IPS-15b (cell line): ENCODE data around the gene PPL.
A peak's percentile ranks its signal among the peaks of the same experiment; 100 is the strongest.
"Not testable (repeated sequence)": the region's sequence is repeated elsewhere in the genome, so short reads cannot be mapped to it uniquely, and the experiment has no call there.

ENCODE experiments used
- H3K27me3 ChIP-seq: one replicate; pipeline ENCODE4 v1.6.1; 2013; ENCODE audit warnings: low read length; ENCODE audit not compliant: control insufficient read depth, insufficient read depth
- H3K36me3 ChIP-seq: one replicate; pipeline ENCODE4 v1.6.1; 2013; ENCODE audit warnings: low read length; ENCODE audit not compliant: control insufficient read depth, insufficient read depth
- H3K4me1 ChIP-seq: one replicate; pipeline ENCODE4 v1.6.1; 2013; ENCODE audit warnings: mild to moderate bottlenecking, low read length; ENCODE audit not compliant: control insufficient read depth, insufficient read depth
- H3K4me3 ChIP-seq: one replicate; pipeline ENCODE4 v1.5.1; 2013; ENCODE audit warnings: low read depth, low read length
- H3K9ac ChIP-seq: one replicate; pipeline ENCODE4 v1.6.1; 2013; ENCODE audit warnings: low read depth, mild to moderate bottlenecking, low read length
- H3K9me3 ChIP-seq: one replicate; pipeline ENCODE4 v1.6.1; 2013; ENCODE audit warnings: mild to moderate bottlenecking, low read length; ENCODE audit not compliant: control insufficient read depth, insufficient read depth

Gene PPL

DNA sequence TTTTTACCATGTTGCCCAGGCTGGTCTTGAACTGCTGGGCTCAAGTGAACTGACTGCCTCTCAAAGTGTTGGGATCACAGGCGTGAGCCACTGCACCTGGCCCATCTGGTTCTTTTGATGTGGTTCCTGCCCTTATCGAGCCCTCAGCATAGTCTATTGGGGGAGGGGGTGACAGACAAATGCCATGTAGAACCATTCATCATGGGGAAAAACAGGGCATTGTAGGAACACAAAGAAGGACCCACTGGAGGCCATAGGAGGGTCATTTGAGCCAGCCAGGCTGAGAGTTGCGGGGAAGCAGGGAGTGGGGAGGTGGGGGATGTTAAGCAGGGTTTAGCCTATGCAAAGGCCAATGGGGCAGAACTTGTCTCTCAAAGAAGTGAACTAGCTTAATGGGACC lies 33.1 kb upstream of the PPL start:
- no peaks in the 10 kb centered on the region for H3K36me3 ChIP-seq
- H3K27me3 ChIP-seq = no peaks in the 10 kb centered on the region
- peaks cover 21% of the 10 kb centered on the region for H3K4me1 ChIP-seq
- no peak overlapping the region for H3K9ac ChIP-seq
- H3K4me3 ChIP-seq = no peak overlapping the region
- H3K9me3 ChIP-seq = no peaks in the 10 kb centered on the region

DNA sequence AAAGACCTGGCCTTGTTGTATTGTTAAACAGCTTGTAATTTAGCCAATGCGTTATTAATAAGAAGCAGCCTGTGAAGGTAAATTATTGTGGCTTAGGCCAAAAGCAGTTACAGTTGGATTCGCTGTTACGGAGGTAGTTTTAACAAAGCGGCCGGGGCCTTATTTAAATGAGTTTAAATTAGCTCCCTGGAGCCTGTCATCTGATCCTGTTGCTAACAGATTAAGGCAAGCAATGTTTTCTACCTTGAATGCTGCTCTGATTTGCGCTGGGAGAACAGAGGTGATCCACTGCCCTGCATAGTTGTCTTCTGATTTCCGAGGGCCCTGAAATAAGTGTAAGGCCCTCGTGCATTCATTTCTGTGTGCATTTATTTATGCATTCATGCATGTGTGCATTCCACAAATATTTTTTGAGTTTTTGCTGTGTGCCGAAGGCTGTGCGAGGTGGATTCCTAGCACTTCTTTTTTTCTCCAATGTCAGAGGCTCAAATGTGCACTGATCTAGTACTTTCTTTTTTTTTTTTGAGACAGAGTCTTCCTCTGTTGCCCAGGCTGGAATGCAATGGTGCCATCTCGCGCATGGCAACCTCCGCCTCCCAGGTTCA lies 32.0 kb upstream of the PPL start:
- Histone ChIP-seq H3K9ac (no peak overlapping the region), H3K4me3 (peak overlapping the region; percentile 1), H3K9me3 (no peaks in the 10 kb centered on the region), H3K4me1 (peaks cover 21% of the 10 kb centered on the region), H3K36me3 (no peaks in the 10 kb centered on the region), H3K27me3 (no peaks in the 10 kb centered on the region)

DNA sequence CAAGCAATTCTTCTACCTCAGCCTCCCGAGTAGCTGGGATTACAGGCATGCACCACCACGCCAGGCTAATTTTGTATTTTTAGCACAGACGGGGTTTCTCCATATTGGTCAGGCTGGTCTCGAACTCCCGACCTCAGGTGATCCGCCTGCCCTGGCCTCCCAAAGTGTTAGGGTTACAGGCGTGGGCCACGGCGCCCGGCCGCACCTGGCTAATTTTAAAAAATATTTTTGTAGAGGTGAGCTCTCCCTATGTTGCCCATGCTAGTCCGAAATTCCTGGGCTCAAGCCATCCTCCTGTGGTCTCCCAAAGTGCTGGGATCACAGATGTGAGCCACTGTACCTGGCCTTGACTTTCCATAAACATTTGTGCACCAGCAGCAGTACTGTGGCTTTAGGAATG lies 31.3 kb upstream of the PPL start:
- Histone ChIP-seq H3K9ac (peak overlapping the region; percentile 14), H3K4me1 (peaks cover 21% of the 10 kb centered on the region), H3K4me3 (peak overlapping the region; percentile 1)
- not testable (repeated sequence) for H3K36me3 ChIP-seq, H3K27me3 ChIP-seq, H3K9me3 ChIP-seq

DNA sequence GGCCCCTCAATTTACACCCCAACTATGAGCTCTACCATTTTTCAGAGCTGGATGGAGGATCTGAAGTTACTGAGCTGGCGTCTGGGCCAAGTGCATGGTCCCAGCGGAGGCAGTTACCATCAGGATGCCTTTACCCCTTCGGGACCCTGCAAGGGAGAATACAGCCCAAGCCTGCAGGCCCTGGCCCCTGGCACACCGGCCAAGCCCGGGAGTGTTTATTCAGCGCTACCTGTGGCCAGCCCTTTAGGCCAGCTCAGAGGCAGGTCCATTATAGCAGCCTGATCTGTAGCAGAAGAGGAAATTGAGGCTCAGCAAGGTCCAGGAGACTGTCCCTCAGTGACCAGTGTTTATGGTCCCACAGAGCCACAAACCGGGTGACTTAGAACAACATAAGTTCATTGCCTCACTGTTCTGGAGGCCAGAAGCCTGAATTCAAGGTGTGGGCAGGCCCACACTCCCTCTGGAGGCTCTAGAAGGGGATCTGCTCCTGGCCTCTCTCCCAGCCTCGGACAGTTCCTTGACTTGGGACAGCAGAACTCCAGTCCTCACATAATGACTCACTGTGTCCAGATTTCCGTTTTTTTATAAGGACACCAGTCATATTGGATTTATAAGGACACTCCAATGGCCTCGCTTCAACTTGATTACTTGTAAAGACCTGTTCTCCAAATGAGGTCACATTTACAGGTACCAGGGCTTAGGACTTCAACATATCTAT lies 29.9 kb upstream of the PPL start:
- H3K9me3 ChIP-seq = no peaks in the 10 kb centered on the region
- H3K4me3 ChIP-seq = no peak overlapping the region
- H3K9ac ChIP-seq = no peak overlapping the region
- H3K36me3 ChIP-seq = no peaks in the 10 kb centered on the region
- no peaks in the 10 kb centered on the region for H3K27me3 ChIP-seq
- H3K4me1 ChIP-seq = peaks cover 21% of the 10 kb centered on the region

DNA sequence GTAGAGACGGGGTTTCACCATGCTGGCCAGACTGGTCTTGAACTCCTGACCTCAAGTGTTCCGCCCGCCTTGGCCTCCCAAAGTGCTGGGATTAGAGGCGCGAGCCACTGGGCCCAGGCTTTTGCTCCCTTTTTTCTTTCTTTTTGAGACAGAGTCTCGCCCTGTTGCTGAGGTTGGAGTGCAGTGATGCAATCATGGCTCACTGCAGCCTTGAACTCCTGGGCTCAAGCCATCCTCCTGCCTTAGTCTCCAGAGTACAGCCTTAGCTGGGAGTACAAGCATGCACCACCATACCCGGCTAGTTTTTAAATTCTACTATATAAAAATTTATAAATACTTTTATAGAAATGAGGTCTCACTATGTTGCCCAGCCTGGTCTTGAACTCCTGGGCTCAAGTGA lies 26.6 kb upstream of the PPL start:
- H3K27me3 ChIP-seq, H3K4me3 ChIP-seq, H3K9me3 ChIP-seq, H3K36me3 ChIP-seq, H3K4me1 ChIP-seq, H3K9ac ChIP-seq: not testable (repeated sequence)

DNA sequence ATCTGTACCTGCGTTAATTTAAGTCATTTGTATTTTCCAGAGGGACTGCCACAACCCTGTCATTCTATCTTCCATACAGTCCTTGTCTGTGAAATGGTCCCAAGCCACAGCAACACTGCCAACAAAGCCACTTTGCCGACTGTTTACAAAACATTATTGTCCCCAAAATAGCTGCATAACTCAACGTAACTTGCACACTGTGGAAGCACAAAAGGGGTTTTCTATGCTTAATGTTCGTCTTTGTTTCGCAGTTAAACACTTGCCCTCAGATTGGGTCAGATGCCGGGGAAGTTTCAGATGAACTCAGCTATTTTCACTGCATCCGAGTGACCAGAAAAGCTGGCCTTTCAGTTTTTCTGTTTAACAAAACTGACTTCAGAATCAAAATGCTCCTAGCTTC lies 25.8 kb upstream of the PPL start:
- Histone ChIP-seq H3K4me3 (no peak overlapping the region), H3K36me3 (no peaks in the 10 kb centered on the region), H3K4me1 (peaks cover 4% of the 10 kb centered on the region), H3K9me3 (no peaks in the 10 kb centered on the region), H3K27me3 (peaks cover 2% of the 10 kb centered on the region), H3K9ac (no peak overlapping the region)

DNA sequence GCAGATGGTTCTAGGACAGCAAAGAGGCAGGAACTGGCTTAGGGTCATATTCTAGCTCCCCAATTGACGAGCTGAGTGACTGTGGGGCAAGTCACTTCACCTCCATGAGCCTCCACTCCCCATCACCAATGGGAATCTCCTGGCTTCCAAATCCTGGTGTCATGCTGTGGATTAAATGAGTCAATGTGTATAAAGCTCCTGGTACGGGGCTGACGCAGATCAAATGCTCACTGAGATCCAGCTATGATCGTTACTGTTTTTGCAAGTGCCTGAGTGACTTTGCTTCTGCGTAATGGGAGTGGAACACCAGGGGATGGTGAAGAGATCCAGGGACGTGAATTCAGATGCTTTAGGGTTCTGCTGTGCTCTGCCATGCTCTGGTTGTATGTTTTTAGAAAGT lies 23.6 kb upstream of the PPL start:
- Histone ChIP-seq H3K27me3 (peaks cover 2% of the 10 kb centered on the region), H3K9me3 (no peaks in the 10 kb centered on the region), H3K4me3 (no peak overlapping the region), H3K36me3 (no peaks in the 10 kb centered on the region), H3K4me1 (peaks cover 4% of the 10 kb centered on the region), H3K9ac (no peak overlapping the region)

DNA sequence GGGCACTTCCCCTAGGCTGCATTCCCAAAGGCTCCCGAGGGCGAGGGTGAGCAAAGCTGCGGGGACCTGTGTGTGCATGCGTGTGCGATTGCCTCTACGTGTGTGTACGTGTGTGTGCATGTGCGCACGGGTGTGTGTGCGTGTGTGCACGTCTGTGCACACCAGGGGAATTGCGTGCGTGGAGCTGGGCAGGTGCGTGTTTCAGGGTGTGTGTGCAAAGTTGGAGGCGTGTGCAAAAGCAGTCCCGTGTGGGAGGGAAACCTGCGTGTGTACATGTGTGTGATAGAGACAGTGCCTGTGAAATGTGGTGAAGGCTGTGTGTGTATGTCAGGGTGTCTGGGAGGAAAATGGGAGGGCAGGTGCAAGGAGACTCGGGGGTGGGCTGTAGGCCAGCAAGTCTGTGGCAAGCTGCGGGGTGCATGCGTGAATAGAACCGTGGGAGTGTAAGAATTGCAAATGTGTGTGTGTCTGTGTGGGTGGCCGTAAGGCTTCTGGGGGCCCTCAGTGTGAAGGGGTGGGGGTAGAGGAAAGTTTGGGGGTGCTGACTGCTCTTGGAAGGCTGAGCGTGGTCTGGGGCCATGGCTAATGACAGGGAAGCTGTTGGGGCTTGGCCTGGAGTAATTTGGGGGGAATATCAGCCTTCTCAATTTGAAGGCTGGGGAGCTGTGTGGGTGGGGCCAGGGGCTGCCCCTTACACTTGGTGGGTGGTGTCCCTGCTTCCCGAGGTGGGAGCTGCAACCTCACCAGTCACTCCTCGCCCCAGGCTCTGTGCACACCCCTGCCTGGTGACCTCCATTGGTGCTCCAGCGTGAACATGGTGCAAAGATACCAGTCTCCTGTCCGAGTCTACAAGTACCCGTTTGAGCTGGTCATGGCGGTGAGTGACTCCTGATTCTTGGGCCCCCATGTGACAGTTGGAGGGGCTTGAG lies 21.8 kb upstream of the PPL start:
- Histone ChIP-seq H3K27me3 (peaks cover 2% of the 10 kb centered on the region), H3K36me3 (no peaks in the 10 kb centered on the region), H3K4me1 (peaks cover 4% of the 10 kb centered on the region), H3K4me3 (peak overlapping the region; percentile 75), H3K9me3 (no peaks in the 10 kb centered on the region), H3K9ac (no peak overlapping the region)

DNA sequence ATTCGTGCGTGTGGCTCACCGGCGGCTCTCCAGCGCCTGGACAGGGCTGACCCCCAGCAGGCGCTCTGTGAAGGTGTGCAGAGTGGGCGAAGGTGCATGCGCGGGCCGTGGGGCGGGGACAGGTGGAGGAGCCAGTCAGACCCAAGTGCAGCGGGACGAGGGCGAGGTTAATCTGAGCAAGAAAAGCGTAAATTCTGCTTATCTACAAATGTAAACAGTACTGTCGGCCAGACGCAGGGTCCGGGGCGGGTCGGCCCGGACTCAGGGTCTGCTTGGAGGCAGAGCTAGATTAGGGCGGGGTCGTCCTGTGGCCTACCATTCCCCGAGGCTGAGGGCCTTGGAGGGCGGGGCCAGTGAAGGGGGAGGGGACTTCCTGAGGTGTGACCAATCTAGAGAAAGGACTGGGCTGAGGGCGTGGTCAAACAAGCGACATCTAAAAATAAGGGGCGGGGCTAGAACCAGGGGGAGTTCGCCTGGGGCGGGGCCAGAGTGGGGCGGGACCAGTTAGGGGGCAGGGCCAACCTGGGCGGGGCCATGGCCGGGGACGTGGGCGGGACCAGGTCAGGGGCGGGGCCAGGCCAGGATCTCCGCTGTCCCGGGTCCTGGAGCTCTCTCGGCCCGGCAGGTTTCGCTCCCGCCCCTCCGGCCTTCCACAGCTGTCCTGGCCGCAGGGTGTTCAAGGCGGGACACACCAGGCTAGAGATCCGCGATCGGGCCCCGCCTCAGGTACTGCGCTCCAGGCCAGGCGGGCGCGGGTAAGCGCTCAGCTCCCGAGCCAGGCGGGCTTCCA lies 21.0 kb upstream of the PPL start, which contains the start of gene SEC14L5:
Gene SEC14L5 (plus strand): TSS at position 611 of the 790 bp plus-strand sequence. CDS start 994 bp downstream, outside the sequence.
- no peaks in the 10 kb centered on the region for H3K9me3 ChIP-seq
- H3K9ac ChIP-seq = no peak within 1 kb of the TSS
- peaks cover 2% of the 10 kb centered on the region for H3K27me3 ChIP-seq
- H3K4me3 ChIP-seq = peak within 1 kb of the TSS; percentile 75
- H3K4me1 ChIP-seq = peaks cover 4% of the 10 kb centered on the region
- no peaks in the 10 kb centered on the region for H3K36me3 ChIP-seq

DNA sequence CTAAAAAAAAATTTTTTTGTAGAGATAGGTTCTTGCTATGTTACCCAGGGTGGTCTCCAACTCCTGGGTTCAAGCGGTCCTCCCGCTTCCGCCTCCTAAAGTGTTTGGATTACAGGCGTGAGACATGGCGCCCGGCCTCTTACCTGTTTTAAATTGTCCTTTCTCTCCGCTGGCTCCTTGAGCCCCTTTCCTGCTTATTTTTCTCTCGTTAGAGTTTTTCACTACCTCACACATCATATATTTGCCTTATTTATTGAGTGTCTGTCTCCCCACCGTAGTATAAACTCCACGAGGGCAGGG lies 20.4 kb upstream of the PPL start:
- no peak overlapping the region for H3K9ac ChIP-seq
- no peaks in the 10 kb centered on the region for H3K9me3 ChIP-seq
- peaks cover 2% of the 10 kb centered on the region for H3K27me3 ChIP-seq
- peak overlapping the region; percentile 69 for H3K4me3 ChIP-seq
- no peaks in the 10 kb centered on the region for H3K36me3 ChIP-seq
- H3K4me1 ChIP-seq = peaks cover 4% of the 10 kb centered on the region

DNA sequence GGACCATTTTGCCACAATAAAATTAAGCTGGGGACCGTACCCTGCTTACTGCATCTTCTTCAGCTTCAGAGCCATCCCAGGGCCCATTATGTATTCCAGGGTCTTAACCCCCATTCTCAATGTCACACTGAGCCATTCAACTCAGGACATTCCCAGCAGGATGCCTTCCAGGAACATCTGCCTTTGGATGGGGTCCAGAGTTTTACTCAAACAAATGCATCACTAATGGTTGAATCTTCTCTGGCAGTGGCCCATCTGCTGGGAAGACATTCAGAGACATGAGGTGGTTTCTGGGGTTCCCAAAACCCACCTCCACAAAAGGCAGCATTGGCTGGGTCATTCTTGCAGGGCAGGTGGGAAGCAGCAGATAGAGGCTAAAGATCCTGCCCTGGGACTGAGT lies 17.8 kb upstream of the PPL start:
- H3K9me3 ChIP-seq = no peaks in the 10 kb centered on the region
- H3K9ac ChIP-seq = no peak overlapping the region
- no peaks in the 10 kb centered on the region for H3K36me3 ChIP-seq
- H3K27me3 ChIP-seq = peaks cover 2% of the 10 kb centered on the region
- no peak overlapping the region for H3K4me3 ChIP-seq
- peaks cover 4% of the 10 kb centered on the region for H3K4me1 ChIP-seq
